HG03469 (cell line): ENCODE data around the gene DNAJB14.
A peak's percentile ranks its signal among the peaks of the same experiment; 100 is the strongest.
"Not testable (repeated sequence)": the region's sequence is repeated elsewhere in the genome, so short reads cannot be mapped to it uniquely, and the experiment has no call there.

Experiments
- ATAC-seq: cut with Tn5 transposase; IDR thresholded peaks from one replicate; pipeline ENCODE4 v1.9.1; 2021; ENCODE audit warnings: mild to moderate bottlenecking, moderate library complexity, moderate number of reproducible peaks; ENCODE audit not compliant: unreplicated experiment

The DNAJB14 gene

DNA sequence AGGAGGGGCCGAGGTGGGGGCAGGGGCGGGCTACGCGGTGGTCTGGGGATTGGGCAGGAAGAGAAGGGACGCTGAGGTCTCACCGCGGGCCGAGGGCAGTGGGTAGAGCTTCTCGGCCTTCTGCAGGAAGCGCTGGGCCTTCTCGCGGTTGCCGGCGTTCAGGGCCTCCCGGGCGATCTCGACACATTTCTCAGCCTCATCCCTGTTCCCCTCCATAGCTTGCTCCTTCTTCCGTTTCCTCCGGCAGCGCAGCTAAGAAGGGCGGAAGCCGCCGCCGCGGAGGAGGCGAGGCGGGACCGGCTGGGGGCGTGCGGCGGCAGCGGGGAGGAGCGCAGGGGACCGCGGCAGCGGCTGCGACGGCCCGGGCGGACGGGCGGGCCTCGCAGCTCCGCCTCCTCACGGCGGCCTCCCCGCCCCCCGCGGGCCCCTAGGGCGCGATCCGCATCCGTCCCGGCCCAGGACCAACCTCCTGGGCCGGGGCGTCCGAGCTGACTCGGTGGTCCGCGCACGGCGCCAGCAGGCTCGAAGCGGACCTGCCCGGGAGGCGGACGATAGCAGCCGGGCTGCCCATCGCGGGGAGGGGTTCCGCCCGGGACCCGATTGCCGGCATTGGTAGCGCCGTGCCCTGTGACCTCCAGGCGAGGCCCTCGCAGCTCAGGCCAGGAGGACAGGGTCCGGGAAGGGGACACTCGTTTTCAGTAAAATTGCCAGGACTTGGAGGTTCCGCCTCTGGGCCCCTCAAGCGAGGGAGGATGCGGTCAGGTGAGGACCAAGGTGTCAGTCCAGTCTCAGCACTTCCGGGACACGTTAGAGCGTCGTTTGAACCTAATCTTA, at the start of gene DNAJB14:
Gene DNAJB14 (minus strand): TSS at position 263 of the 834 bp plus-strand sequence. CDS start 47 bp downstream, at position 216.
- peak; percentile 24 for ATAC-seq

DNA sequence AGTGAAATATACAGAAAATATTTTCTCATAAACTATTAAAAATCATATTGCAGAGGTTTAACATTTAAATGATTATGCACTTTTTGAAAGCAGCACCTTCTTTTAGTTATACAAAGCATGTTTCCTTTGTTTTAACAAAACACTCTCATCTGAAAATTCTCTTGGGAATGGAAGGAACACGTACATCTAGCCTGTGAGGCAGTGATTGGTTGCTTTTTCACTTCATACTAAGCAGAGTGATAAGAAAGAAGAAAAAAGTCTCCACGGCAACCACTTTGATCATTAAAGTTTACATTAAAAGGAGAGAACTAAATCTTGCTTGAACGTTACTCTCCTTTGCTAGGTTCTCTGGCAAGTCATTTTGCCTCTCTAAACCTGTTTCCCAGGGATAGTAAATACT, 45.3 kb upstream of the DNAJB14 start:
- ATAC-seq = no peak

DNA sequence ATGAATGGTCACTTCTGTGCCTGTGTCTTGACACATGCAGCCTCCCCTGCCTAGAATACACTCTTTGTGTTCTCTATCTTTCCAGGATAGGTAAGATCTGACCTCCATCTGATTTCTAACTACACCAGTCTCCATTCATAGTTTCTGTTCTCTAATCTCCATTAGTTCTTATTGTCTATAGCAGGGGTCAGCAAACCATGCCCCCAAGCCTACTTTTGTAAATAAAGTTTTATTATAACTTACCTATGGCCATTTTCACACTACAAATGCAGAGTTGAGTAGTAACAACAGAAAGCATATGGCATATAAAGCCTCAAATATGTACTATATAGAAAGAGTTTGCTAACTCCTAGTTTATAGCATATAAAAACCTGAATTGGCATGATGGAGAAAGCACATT, 41.3 kb upstream of the DNAJB14 start:
- ATAC-seq = no peak

DNA sequence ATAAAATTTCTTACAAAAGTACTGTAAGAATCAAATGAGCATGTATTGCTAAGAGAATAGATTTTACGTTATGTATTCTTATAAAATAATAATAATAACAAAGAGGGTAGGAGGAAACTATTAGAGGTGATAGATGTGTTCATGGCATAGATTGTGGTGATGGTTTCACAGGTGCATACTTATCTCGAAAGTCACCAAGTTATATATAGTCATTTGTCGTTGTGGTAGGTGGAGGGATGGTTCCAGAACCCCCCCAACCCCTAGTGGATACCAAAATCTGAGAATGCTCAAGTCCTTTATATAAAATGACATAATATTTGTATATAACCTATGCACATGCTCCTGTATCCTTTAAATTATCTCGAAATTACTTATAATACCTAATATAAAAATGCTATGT, 40.4 kb upstream of the DNAJB14 start:
- ATAC-seq = peak; percentile 59

GRCh38 chr4:99983289-99983943, 37.0 kb upstream of the DNAJB14 start:
- ATAC-seq = no peak

DNA sequence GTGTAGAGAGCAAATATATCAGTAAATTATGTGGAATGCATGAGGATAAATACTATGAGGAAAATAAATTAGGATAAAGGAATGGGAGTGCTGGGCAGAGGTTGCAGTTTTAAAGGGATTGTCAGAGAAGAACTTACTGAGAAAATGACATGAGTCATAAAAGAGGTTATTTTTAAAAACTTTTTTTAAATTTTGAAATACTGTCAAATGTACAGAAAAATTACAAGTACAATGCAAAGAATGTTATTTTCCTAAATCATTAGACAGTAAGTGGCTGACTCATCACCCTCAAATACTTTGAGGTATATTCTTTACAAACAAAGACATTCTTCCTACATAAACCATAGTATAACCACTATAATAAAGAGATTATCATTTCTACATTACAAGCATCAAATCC, 33.5 kb upstream of the DNAJB14 start:
- ATAC-seq = no peak

GRCh38 chr4:99971453-99972111, 25.2 kb upstream of the DNAJB14 start:
- ATAC-seq = no peak

DNA sequence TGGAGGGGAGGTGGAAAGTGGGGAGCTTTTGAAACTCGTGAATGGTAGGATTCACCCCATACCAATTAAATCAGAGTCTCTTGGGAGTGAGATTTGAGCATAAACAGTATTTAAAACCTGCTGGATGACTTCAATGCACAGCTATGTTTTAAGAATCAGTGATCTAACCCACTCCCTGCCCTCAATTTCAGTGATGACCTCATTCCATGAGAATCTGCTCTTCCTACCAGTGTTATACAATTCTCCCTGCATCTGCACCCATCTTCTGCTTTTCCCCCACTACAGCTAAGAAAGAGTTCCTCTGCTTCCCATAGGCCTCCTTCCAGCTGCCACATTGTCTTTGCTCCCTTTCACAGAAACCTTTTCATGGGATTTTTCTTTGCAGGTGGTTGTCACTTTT, 21.9 kb upstream of the DNAJB14 start:
- no peak for ATAC-seq

DNA sequence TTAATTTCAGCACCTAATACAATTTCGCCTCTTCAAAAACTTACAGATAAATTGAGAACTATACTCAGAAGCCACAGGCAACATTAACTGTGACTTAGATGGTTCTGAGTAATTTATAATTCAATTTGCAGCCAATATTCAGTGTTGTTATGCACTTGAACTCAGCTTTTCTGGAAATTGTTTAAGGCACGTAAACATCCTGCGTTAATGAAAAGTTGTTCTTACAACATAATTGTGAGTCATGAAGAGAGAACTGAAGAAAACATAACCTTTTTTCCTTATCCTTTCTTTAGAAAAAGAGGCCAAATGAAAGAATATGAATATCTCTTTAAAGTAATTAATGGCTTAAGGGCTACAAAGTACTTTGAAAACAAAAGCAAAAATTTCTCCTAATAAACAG, 20.3 kb upstream of the DNAJB14 start:
- no peak for ATAC-seq

DNA sequence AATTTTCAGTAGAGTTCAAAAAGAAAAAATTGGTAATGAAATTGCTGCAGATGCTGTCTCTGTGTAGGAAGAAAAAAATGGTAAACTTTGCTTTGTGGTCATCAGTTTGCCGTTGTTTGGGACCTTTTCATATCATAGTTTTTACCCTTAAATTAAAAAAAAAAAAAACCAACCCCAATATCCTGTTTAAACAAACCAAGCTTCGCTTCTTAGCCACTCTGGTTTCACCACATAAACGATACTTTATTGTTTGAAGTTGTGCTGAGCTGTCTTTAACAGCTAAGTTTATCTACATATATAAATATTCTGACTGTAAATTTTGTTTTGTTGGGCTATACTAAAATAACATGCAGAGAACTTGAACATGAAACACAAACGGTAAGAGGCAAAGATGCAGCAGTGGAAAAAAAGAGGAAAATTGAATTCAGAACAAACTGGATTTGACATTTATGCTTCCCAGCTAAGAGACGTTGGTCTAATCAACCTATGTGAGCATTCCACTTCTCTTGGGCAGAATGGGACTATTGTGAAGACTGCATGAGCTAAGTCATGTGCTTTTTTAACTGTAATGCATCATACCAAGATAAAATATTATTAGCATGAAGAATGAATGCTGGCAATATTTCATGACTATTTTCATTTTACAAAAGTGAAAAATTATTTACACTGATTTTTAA, 19.4 kb upstream of the DNAJB14 start:
- ATAC-seq = no peak

GRCh38 chr4:99965173-99965572, 18.8 kb upstream of the DNAJB14 start:
- no peak for ATAC-seq

DNA sequence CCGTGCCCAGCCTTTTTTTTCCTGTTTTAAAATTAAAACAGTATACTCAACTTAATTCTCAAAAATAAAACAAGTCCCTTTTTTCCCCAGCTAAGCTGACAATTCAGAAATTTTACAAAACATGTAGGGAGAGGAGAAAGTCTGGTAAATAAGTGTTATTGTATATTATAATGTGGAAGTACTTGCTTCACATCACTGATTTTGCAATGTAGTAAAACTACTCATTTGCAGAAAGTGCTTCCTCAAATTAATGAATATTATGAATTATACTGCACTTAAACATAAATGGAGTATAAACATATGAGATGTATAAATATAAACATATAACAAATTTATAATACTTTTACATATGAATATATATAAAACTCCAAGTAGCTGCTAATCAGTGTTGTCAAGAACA, 15.3 kb upstream of the DNAJB14 start:
- ATAC-seq = no peak

DNA sequence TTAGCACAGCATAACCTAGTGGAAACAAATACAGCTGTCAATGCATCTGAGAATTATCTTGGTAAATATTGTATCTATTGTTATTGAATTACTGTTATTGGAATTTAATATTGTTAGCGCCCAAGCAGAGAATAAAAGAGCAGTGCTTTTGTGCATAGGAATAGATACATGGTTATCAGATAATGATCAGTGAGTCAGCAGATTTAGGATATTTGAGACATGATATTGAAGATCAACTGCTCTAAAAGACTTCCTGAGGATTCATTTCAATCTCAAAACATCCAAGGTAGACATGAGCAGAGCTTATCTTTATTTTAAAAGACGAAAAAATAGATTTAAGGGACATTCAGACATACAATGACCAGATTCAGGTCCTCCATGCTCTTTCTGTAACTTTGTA, 14.2 kb upstream of the DNAJB14 start:
- ATAC-seq = no peak

DNA sequence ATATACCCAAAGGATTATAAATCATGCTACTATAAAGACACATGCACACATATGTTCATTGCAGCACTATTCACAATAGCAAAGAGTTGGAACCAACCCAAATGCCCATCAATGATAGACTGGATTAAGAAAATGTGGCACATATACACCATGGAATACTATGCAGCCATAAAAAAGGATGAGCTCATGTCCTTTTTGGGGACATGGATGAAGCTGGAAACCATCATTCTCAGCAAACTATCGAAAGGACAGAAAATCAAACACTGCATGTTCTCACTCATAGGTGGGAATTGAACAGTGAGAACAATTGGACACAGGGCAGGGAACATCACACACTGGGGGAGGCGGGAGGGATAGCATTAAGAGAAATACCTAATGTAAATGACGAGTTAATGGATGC, 11.8 kb upstream of the DNAJB14 start:
- not testable (repeated sequence) for ATAC-seq

- no peak for ATAC-seq
These were observed 4.5 kb upstream of the DNAJB14 start for GRCh38 chr4:99950913-99951254.

- ATAC-seq = peak; percentile 51
These were observed 3.8 kb upstream of the DNAJB14 start, which contains the start of gene H2AZ1 for GRCh38 chr4:99949999-99950912. Gene H2AZ1, minus strand, starts transcription at chr4:99950275. Its CDS starts 105 bp downstream, at chr4:99950170.

DNA sequence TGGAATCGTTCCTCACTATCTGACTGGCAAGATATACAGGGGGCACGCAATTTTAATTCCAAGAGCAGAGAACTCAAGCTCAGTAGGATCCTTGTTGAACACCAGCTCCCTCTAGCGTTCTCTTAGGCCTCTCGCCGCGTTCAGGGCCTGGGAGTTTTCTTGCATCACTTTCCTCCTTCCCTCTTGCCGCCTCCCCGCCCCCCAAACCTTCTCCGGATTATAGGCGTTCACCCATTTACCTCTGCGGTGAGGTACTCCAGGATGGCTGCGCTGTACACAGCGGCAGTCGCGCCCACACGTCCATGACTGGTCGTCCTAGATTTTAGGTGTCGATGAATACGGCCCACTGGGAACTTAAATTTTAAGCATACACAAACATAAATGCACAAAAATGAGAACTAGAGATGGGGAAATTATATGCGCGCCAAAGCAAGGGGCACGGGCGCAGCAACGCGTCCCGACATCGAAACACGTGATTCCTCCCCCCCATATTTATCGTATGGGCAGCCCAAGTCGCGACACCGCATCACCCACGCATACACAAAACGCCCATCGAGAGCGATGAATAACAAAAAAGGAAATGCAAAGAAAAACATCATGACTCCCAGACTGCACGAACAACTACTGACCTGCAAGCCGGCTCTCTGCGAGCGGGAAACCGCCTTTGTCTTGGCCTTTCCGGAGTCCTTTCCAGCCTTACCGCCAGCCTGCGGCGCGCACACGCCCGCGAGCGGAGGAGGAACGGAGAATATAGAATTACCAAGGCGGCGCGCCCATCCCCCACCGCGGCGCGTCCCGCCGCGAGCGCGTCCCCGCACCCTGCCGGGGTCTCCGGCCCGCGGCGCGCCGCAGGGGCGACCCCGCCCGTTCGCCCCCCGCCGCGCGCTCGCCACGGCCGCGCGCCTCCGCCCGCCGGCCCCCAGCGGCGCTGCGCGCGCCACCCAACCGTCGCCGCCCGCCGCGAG, 2.9 kb upstream of the DNAJB14 start:
- ATAC-seq = peak; percentile 20

- ATAC-seq = no peak
These were observed 1.2 kb upstream of the DNAJB14 start for GRCh38 chr4:99947608-99948007.

GRCh38 chr4:99947190-99947578, 766 bp upstream of the DNAJB14 start:
- ATAC-seq = no peak
